OCI-LY3 (cell line): Measurements from ENCODE around the gene AGAP1.

Experiments
- EZH2phosphoT487 ChIP-seq: fragments of 200-600 bp; shearing (Covaris generic); IDR thresholded peaks from 2 replicates; pipeline ENCODE4 v1.6.1; 2018; ENCODE audit warnings: antibody characterized with exemption, mixed run types, low read depth
- TF ChIP-seq, protein P1 (sequence below): fragments of 200-600, 300-600 bp; sonication (generic); IDR thresholded peaks from 2 replicates; pipeline ENCODE4 v1.5.1; 2014; ENCODE audit warnings: antibody characterized with exemption, low read length, low read depth

DNA sequence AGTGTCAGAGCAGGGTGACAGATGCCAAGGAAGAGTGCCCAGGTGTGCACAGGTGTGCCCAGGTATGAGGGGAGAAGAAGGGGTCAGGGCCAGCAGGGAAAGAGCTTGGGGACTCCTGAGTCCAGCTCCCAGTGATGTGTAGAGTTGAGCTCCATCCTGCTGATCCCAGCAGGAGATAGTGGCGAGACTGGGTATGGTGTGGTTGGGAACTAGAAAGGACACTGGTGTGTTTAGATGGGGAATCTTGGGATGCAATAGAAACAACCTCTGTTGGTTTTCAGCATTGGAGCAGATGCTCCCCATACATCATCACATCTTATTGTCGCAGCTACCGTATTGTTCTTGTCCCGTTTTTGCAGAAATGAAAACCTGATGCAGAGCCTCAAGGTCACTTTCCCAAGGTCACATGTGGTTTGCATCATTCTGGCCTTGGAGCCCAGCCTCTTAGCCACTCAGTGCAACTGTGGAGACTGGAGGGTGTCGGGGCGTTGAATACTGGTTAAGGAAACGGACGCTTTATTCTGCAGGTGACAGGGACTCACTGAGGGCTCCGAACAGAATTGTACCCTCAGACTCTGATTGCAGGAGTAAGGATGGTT, 166.7 kb downstream of the AGAP1 start:
- TF ChIP-seq EZH2phosphoT487, result no peak
- TF ChIP-seq, protein P1, sequence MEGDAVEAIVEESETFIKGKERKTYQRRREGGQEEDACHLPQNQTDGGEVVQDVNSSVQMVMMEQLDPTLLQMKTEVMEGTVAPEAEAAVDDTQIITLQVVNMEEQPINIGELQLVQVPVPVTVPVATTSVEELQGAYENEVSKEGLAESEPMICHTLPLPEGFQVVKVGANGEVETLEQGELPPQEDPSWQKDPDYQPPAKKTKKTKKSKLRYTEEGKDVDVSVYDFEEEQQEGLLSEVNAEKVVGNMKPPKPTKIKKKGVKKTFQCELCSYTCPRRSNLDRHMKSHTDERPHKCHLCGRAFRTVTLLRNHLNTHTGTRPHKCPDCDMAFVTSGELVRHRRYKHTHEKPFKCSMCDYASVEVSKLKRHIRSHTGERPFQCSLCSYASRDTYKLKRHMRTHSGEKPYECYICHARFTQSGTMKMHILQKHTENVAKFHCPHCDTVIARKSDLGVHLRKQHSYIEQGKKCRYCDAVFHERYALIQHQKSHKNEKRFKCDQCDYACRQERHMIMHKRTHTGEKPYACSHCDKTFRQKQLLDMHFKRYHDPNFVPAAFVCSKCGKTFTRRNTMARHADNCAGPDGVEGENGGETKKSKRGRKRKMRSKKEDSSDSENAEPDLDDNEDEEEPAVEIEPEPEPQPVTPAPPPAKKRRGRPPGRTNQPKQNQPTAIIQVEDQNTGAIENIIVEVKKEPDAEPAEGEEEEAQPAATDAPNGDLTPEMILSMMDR, result no peak
